ENCODE measurements around the gene EML1.

The EML1 gene

GRCh38 chr14:99755629-99756603 lies 37.3 kb upstream of the EML1 start:
- Histone ChIP-seq H3K36me3 (ENCODE audit: control insufficient read depth, insufficient read depth, low read length) (no peaks in the 10 kb centered on the region), H3K9ac (ENCODE audit: low read length) (no peak overlapping the region), H2BK15ac (replicated peaks; ENCODE audit: low read depth) (no peak overlapping the region), H3K27me3 (ENCODE audit: insufficient read depth, low read length, poor library complexity) (no peaks in the 10 kb centered on the region), H2BK5ac (ENCODE audit: low read length) (no peak overlapping the region), H3K4me2 (ENCODE audit: low read length) (no peak overlapping the region), H3K23ac (ENCODE audit: low read length) (no peak overlapping the region), H3K18ac (ENCODE audit: low read length) (no peak overlapping the region), H3K79me1 (ENCODE audit: low read length) (no peaks in the 10 kb centered on the region), H2BK120ac (ENCODE audit: low read depth, low read length) (no peak overlapping the region), H3K79me2 (ENCODE audit: control insufficient read depth, insufficient read depth, low read length) (no peaks in the 10 kb centered on the region), H3K4ac (ENCODE audit: low read depth, low read length) (no peak overlapping the region), H3K4me1 (ENCODE audit: control insufficient read depth, low read depth, low read length) (no peaks in the 10 kb centered on the region), H3K4me3 (ENCODE audit: low read length) (no peak overlapping the region), H3K27ac (ENCODE audit: low read depth, low read length) (no peak overlapping the region), H2AK5ac (ENCODE audit: low read length) (no peak overlapping the region), H4K8ac (ENCODE audit: low read depth, low read length) (no peak overlapping the region), H3K56ac (ENCODE audit: low read length) (no peak overlapping the region), H4K5ac (ENCODE audit: low read length) (no peak overlapping the region)
- no peak for DNase-seq
- no CpG with 5 or more reads among the region's 21 CpGs for WGBS (ENCODE audit: extremely low coverage, insufficient coverage, low lambda C conversion rate)

GRCh38 chr14:99756796-99757195 lies 36.4 kb upstream of the EML1 start:
- Histone ChIP-seq H3K79me2 (ENCODE audit: control insufficient read depth, insufficient read depth, low read length) (no peaks in the 10 kb centered on the region), H3K4me1 (ENCODE audit: control insufficient read depth, low read depth, low read length) (no peaks in the 10 kb centered on the region), H3K18ac (ENCODE audit: low read length) (no peak overlapping the region), H3K4me3 (ENCODE audit: low read length) (no peak overlapping the region), H2AK5ac (ENCODE audit: low read length) (no peak overlapping the region), H3K23ac (ENCODE audit: low read length) (no peak overlapping the region), H3K79me1 (ENCODE audit: low read length) (no peaks in the 10 kb centered on the region), H3K27me3 (ENCODE audit: insufficient read depth, low read length, poor library complexity) (no peaks in the 10 kb centered on the region), H3K4ac (ENCODE audit: low read depth, low read length) (no peak overlapping the region), H3K27ac (ENCODE audit: low read depth, low read length) (no peak overlapping the region), H2BK5ac (ENCODE audit: low read length) (no peak overlapping the region), H3K36me3 (ENCODE audit: control insufficient read depth, insufficient read depth, low read length) (no peaks in the 10 kb centered on the region), H3K4me2 (ENCODE audit: low read length) (no peak overlapping the region), H2BK120ac (ENCODE audit: low read depth, low read length) (no peak overlapping the region), H4K5ac (ENCODE audit: low read length) (no peak overlapping the region), H3K9ac (ENCODE audit: low read length) (no peak overlapping the region), H3K56ac (ENCODE audit: low read length) (no peak overlapping the region), H2BK15ac (replicated peaks; ENCODE audit: low read depth) (no peak overlapping the region), H4K8ac (ENCODE audit: low read depth, low read length) (no peak overlapping the region)
- no peak for DNase-seq
- no CpG with 5 or more reads among the region's 21 CpGs for WGBS (ENCODE audit: extremely low coverage, insufficient coverage, low lambda C conversion rate)

- H3K4me3 ChIP-seq (ENCODE audit: low read length): no peak overlapping the region
- H4K5ac ChIP-seq (ENCODE audit: low read length): no peak overlapping the region
- H2AK5ac ChIP-seq (ENCODE audit: low read length): no peak overlapping the region
- no peaks in the 10 kb centered on the region for H3K27me3 ChIP-seq (ENCODE audit: insufficient read depth, low read length, poor library complexity)
- no peak overlapping the region for H3K27ac ChIP-seq (ENCODE audit: low read depth, low read length)
- no peak overlapping the region for H2BK5ac ChIP-seq (ENCODE audit: low read length)
- H2BK15ac ChIP-seq (replicated peaks; ENCODE audit: low read depth): no peak overlapping the region
- no peak for DNase-seq
- H3K56ac ChIP-seq (ENCODE audit: low read length): no peak overlapping the region
- no peak overlapping the region for H3K18ac ChIP-seq (ENCODE audit: low read length)
- no peak overlapping the region for H2BK120ac ChIP-seq (ENCODE audit: low read depth, low read length)
- H3K23ac ChIP-seq (ENCODE audit: low read length): no peak overlapping the region
- WGBS (ENCODE audit: extremely low coverage, insufficient coverage, low lambda C conversion rate): no CpG with 5 or more reads among the region's 12 CpGs
- no peaks in the 10 kb centered on the region for H3K79me1 ChIP-seq (ENCODE audit: low read length)
- no peak overlapping the region for H4K8ac ChIP-seq (ENCODE audit: low read depth, low read length)
- no peak overlapping the region for H3K4me2 ChIP-seq (ENCODE audit: low read length)
- no peak overlapping the region for H3K9ac ChIP-seq (ENCODE audit: low read length)
- no peak overlapping the region for H3K4ac ChIP-seq (ENCODE audit: low read depth, low read length)
- no peaks in the 10 kb centered on the region for H3K36me3 ChIP-seq (ENCODE audit: control insufficient read depth, insufficient read depth, low read length)
- H3K79me2 ChIP-seq (ENCODE audit: control insufficient read depth, insufficient read depth, low read length): no peaks in the 10 kb centered on the region
- H3K4me1 ChIP-seq (ENCODE audit: control insufficient read depth, low read depth, low read length): no peaks in the 10 kb centered on the region
These were observed 35.7 kb upstream of the EML1 start for GRCh38 chr14:99757331-99758070.

GRCh38 chr14:99758121-99758821 lies 34.9 kb upstream of the EML1 start:
- no peaks in the 10 kb centered on the region for H3K79me1 ChIP-seq (ENCODE audit: low read length)
- no peak overlapping the region for H4K5ac ChIP-seq (ENCODE audit: low read length)
- no peak overlapping the region for H3K23ac ChIP-seq (ENCODE audit: low read length)
- H3K79me2 ChIP-seq (ENCODE audit: control insufficient read depth, insufficient read depth, low read length): no peaks in the 10 kb centered on the region
- DNase-seq: peak; percentile 88
- no peak overlapping the region for H3K56ac ChIP-seq (ENCODE audit: low read length)
- H3K4me2 ChIP-seq (ENCODE audit: low read length): no peak overlapping the region
- no peak overlapping the region for H3K4me3 ChIP-seq (ENCODE audit: low read length)
- H2BK120ac ChIP-seq (ENCODE audit: low read depth, low read length): no peak overlapping the region
- H3K4me1 ChIP-seq (ENCODE audit: control insufficient read depth, low read depth, low read length): no peaks in the 10 kb centered on the region
- H3K27ac ChIP-seq (ENCODE audit: low read depth, low read length): no peak overlapping the region
- no peaks in the 10 kb centered on the region for H3K27me3 ChIP-seq (ENCODE audit: insufficient read depth, low read length, poor library complexity)
- H3K18ac ChIP-seq (ENCODE audit: low read length): no peak overlapping the region
- H3K4ac ChIP-seq (ENCODE audit: low read depth, low read length): no peak overlapping the region
- no peak overlapping the region for H2AK5ac ChIP-seq (ENCODE audit: low read length)
- H3K36me3 ChIP-seq (ENCODE audit: control insufficient read depth, insufficient read depth, low read length): no peaks in the 10 kb centered on the region
- no peak overlapping the region for H3K9ac ChIP-seq (ENCODE audit: low read length)
- no peak overlapping the region for H4K8ac ChIP-seq (ENCODE audit: low read depth, low read length)
- WGBS (ENCODE audit: extremely low coverage, insufficient coverage, low lambda C conversion rate): no CpG with 5 or more reads among the region's 11 CpGs
- no peak overlapping the region for H2BK5ac ChIP-seq (ENCODE audit: low read length)
- no peak overlapping the region for H2BK15ac ChIP-seq (replicated peaks; ENCODE audit: low read depth)

- Histone ChIP-seq H2BK5ac (ENCODE audit: low read length) (no peak overlapping the region), H3K79me1 (ENCODE audit: low read length) (no peaks in the 10 kb centered on the region), H3K18ac (ENCODE audit: low read length) (no peak overlapping the region), H3K79me2 (ENCODE audit: control insufficient read depth, insufficient read depth, low read length) (no peaks in the 10 kb centered on the region), H3K23ac (ENCODE audit: low read length) (peak overlapping the region; percentile 37), H3K4me2 (ENCODE audit: low read length) (no peak overlapping the region), H4K8ac (ENCODE audit: low read depth, low read length) (no peak overlapping the region), H3K4ac (ENCODE audit: low read depth, low read length) (no peak overlapping the region), H3K4me1 (ENCODE audit: control insufficient read depth, low read depth, low read length) (no peaks in the 10 kb centered on the region), H3K4me3 (ENCODE audit: low read length) (no peak overlapping the region), H3K27me3 (ENCODE audit: insufficient read depth, low read length, poor library complexity) (no peaks in the 10 kb centered on the region), H3K36me3 (ENCODE audit: control insufficient read depth, insufficient read depth, low read length) (no peaks in the 10 kb centered on the region), H3K9ac (ENCODE audit: low read length) (no peak overlapping the region), H4K5ac (ENCODE audit: low read length) (no peak overlapping the region), H2AK5ac (ENCODE audit: low read length) (no peak overlapping the region), H2BK15ac (replicated peaks; ENCODE audit: low read depth) (no peak overlapping the region), H2BK120ac (ENCODE audit: low read depth, low read length) (no peak overlapping the region), H3K27ac (ENCODE audit: low read depth, low read length) (no peak overlapping the region), H3K56ac (ENCODE audit: low read length) (no peak overlapping the region)
- DNase-seq: no peak
- WGBS (ENCODE audit: extremely low coverage, insufficient coverage, low lambda C conversion rate): no CpG with 5 or more reads among the region's 7 CpGs
These were observed 34.2 kb upstream of the EML1 start for GRCh38 chr14:99758872-99759545.
